IPS DF 4.7 (cell line): ENCODE results near the gene CERS6.
"Not testable (repeated sequence)": the region's sequence is repeated elsewhere in the genome, so short reads cannot be mapped to it uniquely, and the experiment has no call there.

Experiments used
- DNase-seq: peaks from one replicate; pipeline ENCODE4 v3.0.0-alpha.2; 2013; ENCODE audit warnings: low spot score; ENCODE audit errors: extremely low read depth

CERS6 gene

GRCh38 chr2:168766600-168766999 is 310.5 kb downstream of the CERS6 start:
- DNase-seq, result no peak

DNA sequence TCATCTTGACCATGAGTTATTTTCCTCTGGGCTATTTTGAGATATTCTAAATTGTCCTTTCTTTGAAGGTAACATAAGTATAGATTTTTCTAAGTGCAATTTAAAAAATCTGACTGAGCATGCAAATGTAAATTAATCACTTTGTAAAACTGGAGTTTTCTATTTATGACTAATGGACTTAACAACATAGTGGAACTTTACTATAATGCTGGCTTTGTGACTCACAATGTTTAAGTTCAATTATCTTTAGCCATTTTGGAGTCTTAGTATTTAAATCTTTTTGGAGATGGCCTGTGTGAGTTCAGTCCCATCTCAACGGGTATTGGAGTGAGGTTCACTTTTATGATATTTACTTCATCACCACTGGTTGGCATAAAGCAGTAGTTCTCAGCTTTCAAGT is 311.2 kb downstream of the CERS6 start:
- DNase-seq, result no peak

DNA sequence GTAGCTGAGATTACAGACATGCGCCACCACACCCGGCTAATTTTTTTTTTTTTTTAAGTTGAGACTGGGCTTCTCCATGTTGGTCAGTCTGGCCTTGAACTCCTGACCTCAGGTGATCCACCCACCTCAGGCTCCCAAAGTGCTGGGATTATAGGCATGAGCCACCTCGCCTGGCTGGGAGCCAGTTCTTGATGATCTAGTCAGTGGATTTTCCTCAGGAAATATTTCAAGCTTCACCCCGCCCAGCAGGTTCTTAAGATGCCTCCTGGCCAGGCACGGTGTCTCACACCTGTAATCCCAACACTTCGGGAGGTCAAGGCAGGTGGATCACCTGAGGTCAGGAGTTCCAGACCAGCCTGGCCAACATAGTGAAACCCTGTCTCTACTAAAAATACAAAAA is 312.3 kb downstream of the CERS6 start:
- not testable (repeated sequence) for DNase-seq

DNA sequence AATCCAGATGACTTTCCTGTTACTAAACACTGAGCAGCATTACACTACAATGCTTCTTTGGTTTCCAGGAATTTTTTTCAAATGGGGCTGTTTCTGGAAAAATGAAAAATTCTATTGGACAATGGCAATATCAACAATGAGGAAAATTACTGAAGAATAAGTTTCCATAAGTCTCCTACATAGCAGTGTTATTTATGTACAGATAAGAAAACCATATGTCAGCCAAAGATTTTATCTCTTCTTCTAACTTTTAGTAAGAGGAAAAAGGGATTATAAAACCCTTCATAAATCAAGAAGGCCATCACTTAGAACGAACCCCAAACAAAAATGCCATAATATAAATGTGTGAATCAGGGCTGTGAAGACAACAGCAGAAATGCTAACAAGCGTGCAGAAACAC is 314.7 kb downstream of the CERS6 start:
- DNase-seq, result no peak

- DNase-seq, result no peak
Observed at GRCh38 chr2:168772704-168773103, 316.6 kb downstream of the CERS6 start.

- no peak for DNase-seq
Observed at GRCh38 chr2:168773128-168773527, 317.1 kb downstream of the CERS6 start.

- no peak for DNase-seq
Observed at GRCh38 chr2:168773719-168774521, 317.8 kb downstream of the CERS6 start.

- no peak for DNase-seq
Observed at GRCh38 chr2:168775837-168776236, 319.8 kb downstream of the CERS6 start.

GRCh38 chr2:168780669-168781071 is 324.6 kb downstream of the CERS6 start:
- no peak for DNase-seq

DNA sequence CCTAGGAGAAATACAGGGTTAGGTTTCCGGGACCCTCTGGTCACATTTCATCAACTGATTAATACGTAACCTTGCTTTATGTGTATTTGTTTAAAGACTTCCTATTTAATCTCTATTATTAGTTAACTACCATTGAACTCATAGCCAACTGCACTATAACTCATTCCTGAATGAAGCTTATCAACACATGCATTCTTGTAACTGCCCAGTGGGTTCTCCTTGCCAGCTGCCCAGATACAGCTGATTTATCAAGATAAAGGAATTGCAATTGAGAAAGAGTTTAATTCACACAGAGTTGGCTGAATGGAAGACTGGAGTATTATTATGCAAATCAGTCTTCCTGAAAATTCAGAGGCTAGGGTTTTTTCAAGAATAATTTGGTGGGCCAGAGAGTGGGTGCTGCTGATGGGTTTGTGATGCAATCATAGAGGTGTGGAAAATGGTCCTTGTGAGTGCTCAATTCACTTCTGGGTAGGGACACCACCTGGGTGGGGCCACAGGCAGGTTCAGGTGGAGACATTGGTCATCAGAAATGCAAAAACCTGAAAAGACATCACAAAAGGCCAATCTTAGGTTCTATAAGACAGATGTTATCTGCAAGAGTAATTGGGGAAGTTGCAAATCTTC is 325.2 kb downstream of the CERS6 start:
- DNase-seq, result no peak

- DNase-seq, result no peak
Observed at GRCh38 chr2:168782271-168782670, 326.2 kb downstream of the CERS6 start.

DNA sequence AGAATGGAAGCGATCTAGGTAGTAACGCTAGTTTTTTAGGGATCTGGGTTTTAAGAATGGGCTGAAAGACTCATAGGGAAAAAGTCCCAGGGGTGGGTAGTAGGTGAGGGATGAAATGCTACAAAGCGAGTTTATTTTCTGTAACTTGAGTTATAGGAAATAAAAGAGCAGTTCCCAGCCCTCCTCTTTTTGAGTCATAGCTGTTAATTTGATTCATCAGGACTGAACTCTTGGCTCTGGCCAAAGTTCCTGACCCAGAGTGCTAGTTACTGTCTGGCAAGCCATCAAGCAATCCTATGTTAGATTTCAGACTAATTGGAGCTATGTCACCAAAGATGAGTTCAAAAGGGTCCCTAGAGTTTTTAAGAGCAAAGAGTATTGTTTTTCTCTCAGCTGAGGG is 328.9 kb downstream of the CERS6 start:
- DNase-seq, result no peak

- no peak for DNase-seq
Observed at GRCh38 chr2:168787098-168787781, 331.2 kb downstream of the CERS6 start.

DNA sequence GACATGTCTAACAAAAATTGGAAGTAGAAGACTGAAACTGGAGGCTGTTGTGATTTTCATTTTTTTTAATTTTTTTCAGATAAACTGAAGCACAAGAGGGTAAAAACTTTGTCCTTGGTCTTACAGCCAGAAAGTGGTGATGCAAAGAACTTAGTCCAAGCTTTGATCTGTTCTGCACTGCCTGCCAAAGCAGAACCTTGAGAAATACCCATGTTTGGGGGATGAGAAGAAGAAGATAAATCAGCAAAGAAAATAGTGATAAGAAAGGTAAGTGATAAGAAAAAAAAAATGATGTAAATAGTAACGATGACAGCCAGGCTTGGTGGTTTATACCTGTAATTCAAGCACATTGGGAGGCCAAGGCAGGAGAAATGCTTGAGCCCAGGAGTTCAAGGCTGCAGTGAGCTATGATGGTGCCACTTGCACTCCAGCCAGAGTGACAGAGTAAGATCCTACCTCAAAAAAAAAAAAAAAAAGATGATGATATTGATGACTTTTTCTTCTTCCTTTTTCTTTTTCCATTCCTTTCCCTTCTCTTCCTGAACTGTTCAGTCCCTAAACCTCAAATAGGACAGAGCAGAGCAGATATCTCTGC is 331.8 kb downstream of the CERS6 start:
- no peak for DNase-seq

- no peak for DNase-seq
Observed at GRCh38 chr2:168789776-168790175, 333.7 kb downstream of the CERS6 start.

DNA sequence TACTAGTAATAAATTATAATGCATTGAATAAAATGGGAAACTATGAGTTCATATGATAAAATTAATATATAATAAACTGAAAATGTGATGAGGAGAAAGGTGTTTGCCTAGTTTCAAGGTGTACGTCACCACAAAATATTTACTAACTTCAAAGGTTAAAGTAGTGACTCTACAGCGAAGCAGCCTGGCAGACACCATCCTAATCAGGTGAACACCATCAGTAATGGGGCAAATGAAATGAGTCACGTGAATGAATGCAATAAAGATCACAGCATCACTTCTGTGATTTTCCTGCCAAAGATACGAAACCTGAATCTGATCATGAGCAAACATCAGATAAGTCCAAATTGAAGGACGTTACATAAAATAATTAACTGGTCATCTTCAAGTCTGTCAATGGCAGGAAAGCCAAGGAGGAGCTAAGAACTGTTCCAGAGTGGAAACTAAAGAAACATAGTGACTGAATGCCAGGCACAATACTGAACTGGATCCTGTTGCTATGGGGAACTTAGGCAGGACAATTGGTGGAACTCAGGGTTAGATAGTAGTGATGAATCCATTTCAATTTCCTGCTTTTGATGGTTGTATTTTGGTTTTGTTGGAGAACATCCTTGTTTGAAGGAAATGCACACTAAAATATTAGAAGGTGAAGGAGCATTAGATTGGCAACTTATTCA is 334.3 kb downstream of the CERS6 start:
- DNase-seq, result no peak

GRCh38 chr2:168791140-168791539 is 335.1 kb downstream of the CERS6 start:
- not testable (repeated sequence) for DNase-seq

DNA sequence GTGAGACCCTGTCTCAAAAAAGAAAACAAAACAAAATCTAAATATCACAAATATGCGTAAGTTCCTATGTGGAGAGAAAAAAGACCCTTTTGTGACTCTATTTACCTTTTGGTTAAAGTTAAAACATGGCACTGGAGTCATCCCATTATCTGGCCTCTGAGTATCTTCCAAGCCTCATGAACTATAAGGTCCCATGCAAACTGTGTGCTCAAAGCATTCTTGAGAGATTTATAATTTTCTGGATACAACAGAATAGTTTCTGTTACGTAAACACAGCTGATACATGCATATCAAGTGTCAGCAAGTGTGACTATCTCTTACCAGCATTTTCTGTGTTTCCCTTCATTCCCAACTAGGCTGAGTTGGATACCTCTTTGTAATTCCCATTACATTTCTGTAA is 337.5 kb downstream of the CERS6 start:
- DNase-seq, result no peak

DNA sequence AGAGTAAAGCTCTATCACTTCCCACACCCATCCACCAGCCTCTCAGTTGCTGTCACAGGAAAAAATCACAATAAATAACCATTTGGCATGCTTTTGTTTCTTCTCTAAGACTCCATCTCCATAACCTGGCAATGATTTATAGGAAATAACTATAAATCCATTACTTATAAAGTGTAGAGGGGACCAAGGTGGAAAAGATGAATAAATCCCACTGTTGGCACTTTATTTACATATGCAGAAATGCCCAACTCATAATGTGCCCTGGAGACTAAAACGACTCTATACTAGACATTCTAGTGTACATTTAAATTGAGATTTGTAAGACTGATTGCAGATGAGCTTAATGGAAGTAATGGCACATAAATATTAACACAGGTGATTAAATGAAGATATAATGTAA is 338.9 kb downstream of the CERS6 start:
- no peak for DNase-seq

GRCh38 chr2:168796090-168796577 is 340.1 kb downstream of the CERS6 start:
- DNase-seq, result no peak

GRCh38 chr2:168796583-168797285 is 340.7 kb downstream of the CERS6 start:
- DNase-seq, result no peak
